GM12878 (cell line): ENCODE measurements around the gene XRN2.

ENCODE experiments used
- BACH1 ChIP-seq: fragments of 450-650 bp; IDR thresholded peaks from 2 replicates; pipeline ENCODE4 v1.6.1; 2017; ENCODE audit warnings: mild to moderate bottlenecking, borderline replicate concordance
- CTCF ChIP-seq, 3 experiments: IDR thresholded peaks in 2 of 3; conservative IDR thresholded peaks in 1 of 3; 2 replicates each; pipeline ENCODE4 v1.5.1; 2011; ENCODE audit warnings: low read depth in 3 of 3, low read length in 3 of 3, mild to moderate bottlenecking in 3 of 3, control low read depth in 2 of 3, moderate library complexity in 2 of 3, inconsistent platforms in 1 of 3, mixed read lengths in 1 of 3; ENCODE audit not compliant: control insufficient read depth in 2 of 3, insufficient read depth in 1 of 3; ENCODE audit errors: extremely low read depth in 1 of 3
- EP300 ChIP-seq, 2 experiments: fragments of 150-350 bp in 1 of 2; IDR thresholded peaks; 2 replicates each; pipeline ENCODE4 v1.6.1; 2011 to 2012; ENCODE audit warnings: low read depth in 2 of 2, low read length in 2 of 2, borderline replicate concordance in 1 of 2, improper control_type of control experiment in 1 of 2, inconsistent platforms in 1 of 2; ENCODE audit not compliant: control insufficient read depth in 1 of 2
- EZH2 ChIP-seq: IDR thresholded peaks from 2 replicates; pipeline ENCODE4 v1.6.1; 2012; ENCODE audit warnings: low read depth, mild to moderate bottlenecking, control low read depth, inconsistent platforms, low read length, borderline replicate concordance; ENCODE audit not compliant: control insufficient read depth
- FOXM1 ChIP-seq: IDR thresholded peaks from 2 replicates; pipeline ENCODE4 v1.6.1; 2012; ENCODE audit warnings: low read depth, mild to moderate bottlenecking, inconsistent platforms, low read length, moderate library complexity
- NBN ChIP-seq: fragments of 450-650 bp; IDR thresholded peaks from 2 replicates; pipeline ENCODE4 v1.6.1; 2016
- POLR2A ChIP-seq: IDR thresholded peaks from 2 replicates; pipeline ENCODE4 v1.6.1; 2011; ENCODE audit warnings: low read depth, mild to moderate bottlenecking, low read length
- POLR2AphosphoS2 ChIP-seq: IDR thresholded peaks from 2 replicates; pipeline ENCODE4 v1.6.1; 2011; ENCODE audit warnings: low read depth, mild to moderate bottlenecking, low read length, improper control_type of control experiment, moderate library complexity
- SP1 ChIP-seq: IDR thresholded peaks from one replicate; pipeline ENCODE4 v1.6.1; 2011; ENCODE audit warnings: low read depth, low read length
- ZBTB33 ChIP-seq: fragments of 450-650 bp; IDR thresholded peaks from 2 replicates; pipeline ENCODE4 v1.6.1; 2017; ENCODE audit warnings: mild to moderate bottlenecking

GRCh38 chr20:21278829-21279228, 24.3 kb upstream of the XRN2 start:
- no peak for TF ChIP-seq EP300 (IDR thresholded peaks at IDR 0.05; ENCODE audit: borderline replicate concordance in 1 of 2, control insufficient read depth in 1 of 2, low read depth in 2 of 2, low read length in 2 of 2)
- no peak for TF ChIP-seq POLR2A
- TF ChIP-seq FOXM1: no peak
- no peak for TF ChIP-seq CTCF (IDR thresholded peaks at IDR 0.05 in 2 of 3, conservative IDR thresholded peaks at IDR 0.05 in 1 of 3; ENCODE audit: control insufficient read depth in 2 of 3, extremely low read depth in 1 of 3, insufficient read depth in 1 of 3, low read depth in 3 of 3, low read length in 3 of 3)
- no peak for TF ChIP-seq SP1
- no peak for TF ChIP-seq POLR2AphosphoS2
- TF ChIP-seq ZBTB33: no peak
- no peak for TF ChIP-seq EZH2
- TF ChIP-seq NBN: no peak
- no peak for TF ChIP-seq BACH1
